ENCODE data around the gene UBE3A. TPM values are rescaled to one million over a fixed set of nuclear protein-coding genes. Genes with fewer than 3 reads are reported as not detected.

Gene UBE3A
- total RNA-seq, 2 experiments from 2014 or later: 85.7 to 92.3 TPM

- no peak for DNase-seq
- no peaks in the 10 kb centered on the region for H3K9me3 Mint-ChIP-seq
- H3K27me3 Mint-ChIP-seq (ENCODE audit: low read depth): no peaks in the 10 kb centered on the region
- H3K4me3 Mint-ChIP-seq: no peak overlapping the region
- intact Hi-C loops (cut with micrococcal nuclease): loop anchor here (5.0 kb wide), 3 partner anchors 33 to 1863 kb away; no protein-coding TSS in a partner anchor
- peaks cover 52% of the 10 kb centered on the region for H3K4me1 Mint-ChIP-seq (ENCODE audit: low read depth)
- CTCF ChIA-PET: interaction anchor here (0.6 to 1.9 kb wide), 2 partner anchors 10 to 274 kb away, joined by 3 to 4 read pairs; no protein-coding TSS in a partner anchor
- peaks cover 13% of the 10 kb centered on the region for H3K36me3 Mint-ChIP-seq (ENCODE audit: low read depth)
- H3K27ac Mint-ChIP-seq: no peak overlapping the region
Measured at GRCh38 chr15:25435474-25436243, 3.2 kb downstream of the UBE3A start.

DNA sequence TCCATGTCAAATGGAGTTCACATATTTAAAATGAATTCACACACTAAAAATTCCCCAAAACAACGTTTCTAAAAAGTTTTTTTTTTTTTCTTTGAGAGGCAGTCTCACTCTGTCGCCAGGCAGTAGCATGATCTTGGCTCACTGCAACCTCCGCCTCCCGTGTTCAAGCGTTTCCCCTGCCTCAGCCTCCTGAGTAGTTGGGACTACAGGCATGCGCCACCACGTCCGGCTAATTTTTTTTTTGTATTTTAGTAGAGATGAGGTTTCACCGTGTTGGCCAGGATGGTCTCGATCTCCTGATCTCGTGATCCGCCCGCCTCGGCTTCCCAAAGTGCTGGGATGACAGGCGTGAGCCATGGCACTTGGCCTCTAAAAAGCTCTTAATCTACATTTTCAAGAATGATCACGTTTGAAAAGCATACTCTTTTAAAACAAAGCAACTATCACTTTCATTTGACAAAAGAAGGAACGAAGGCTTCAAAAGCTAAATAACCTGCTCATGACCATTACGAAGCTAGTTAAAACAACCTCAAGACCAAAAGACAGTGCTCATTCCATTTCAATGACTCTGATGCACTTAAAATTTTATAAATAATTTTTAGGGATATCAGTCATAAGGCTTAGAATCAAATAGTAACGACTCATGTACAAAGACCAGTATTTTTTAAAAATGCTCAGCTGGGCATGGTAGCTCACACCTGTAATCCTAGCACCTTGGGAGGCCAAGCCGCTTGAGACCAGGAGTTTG is 5.5 kb downstream of the UBE3A start:
- CTCF ChIA-PET: no interaction called here
- peaks cover 61% of the 10 kb centered on the region for H3K4me1 Mint-ChIP-seq (ENCODE audit: low read depth)

DNA sequence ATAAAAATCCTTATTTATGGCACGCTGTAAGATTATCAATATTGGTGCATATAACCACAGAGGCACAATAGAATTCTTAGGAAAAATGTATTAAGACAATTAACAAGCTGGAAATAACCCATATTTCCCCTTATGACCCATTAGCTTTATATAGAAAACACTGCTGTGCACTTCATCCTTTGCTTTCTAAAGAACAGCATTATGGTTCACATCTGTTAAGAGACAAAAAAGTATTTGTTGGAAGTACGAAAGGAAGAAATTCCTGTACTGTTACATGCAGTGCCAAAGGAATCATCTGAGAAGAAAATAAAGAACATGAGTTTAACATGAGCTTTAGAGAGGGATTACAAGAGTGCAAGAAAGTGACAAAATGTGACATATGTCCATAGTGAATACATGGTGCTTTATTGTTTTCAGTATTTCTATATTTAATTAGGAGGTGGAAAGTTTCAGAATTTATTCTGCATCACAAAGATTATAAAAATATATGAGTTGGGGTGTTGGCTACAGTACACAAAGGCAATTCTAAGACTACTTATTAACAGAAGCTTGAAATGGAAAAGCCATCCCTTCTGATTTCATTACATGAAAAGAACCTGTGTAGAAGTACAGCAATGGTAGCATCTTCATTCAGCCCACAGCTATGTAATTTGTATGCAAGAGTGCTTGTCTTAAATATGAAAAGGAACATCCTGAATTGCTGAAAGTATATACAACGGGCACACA is 6.8 kb downstream of the UBE3A start:
- Mint-ChIP-seq H3K4me3 (no peak overlapping the region), H3K36me3 (ENCODE audit: low read depth) (peaks cover 22% of the 10 kb centered on the region), H3K9me3 (no peaks in the 10 kb centered on the region), H3K27me3 (ENCODE audit: low read depth) (no peaks in the 10 kb centered on the region), H3K27ac (no peak overlapping the region), H3K4me1 (ENCODE audit: low read depth) (peaks cover 67% of the 10 kb centered on the region)
- intact Hi-C loops (cut with micrococcal nuclease): no loop called here
- CTCF ChIA-PET: interaction anchor here (0.7 kb wide), 1 partner anchor 347 kb away, joined by 3 read pairs; no protein-coding TSS in a partner anchor
- no peak for DNase-seq

More for the DNA sequence above, 5.5 kb downstream of the UBE3A start:
- H3K36me3 Mint-ChIP-seq (ENCODE audit: low read depth): peaks cover 17% of the 10 kb centered on the region
- DNase-seq: no peak
- H3K27ac Mint-ChIP-seq: no peak overlapping the region
- intact Hi-C loops (cut with micrococcal nuclease): no loop called here
- no peaks in the 10 kb centered on the region for H3K27me3 Mint-ChIP-seq (ENCODE audit: low read depth)
- no peaks in the 10 kb centered on the region for H3K9me3 Mint-ChIP-seq
- no peak overlapping the region for H3K4me3 Mint-ChIP-seq

GRCh38 chr15:25427861-25428260 is 11.0 kb downstream of the UBE3A start:
- peaks cover 25% of the 10 kb centered on the region for H3K36me3 Mint-ChIP-seq (ENCODE audit: low read depth)
- H3K27ac Mint-ChIP-seq: no peak overlapping the region

DNA sequence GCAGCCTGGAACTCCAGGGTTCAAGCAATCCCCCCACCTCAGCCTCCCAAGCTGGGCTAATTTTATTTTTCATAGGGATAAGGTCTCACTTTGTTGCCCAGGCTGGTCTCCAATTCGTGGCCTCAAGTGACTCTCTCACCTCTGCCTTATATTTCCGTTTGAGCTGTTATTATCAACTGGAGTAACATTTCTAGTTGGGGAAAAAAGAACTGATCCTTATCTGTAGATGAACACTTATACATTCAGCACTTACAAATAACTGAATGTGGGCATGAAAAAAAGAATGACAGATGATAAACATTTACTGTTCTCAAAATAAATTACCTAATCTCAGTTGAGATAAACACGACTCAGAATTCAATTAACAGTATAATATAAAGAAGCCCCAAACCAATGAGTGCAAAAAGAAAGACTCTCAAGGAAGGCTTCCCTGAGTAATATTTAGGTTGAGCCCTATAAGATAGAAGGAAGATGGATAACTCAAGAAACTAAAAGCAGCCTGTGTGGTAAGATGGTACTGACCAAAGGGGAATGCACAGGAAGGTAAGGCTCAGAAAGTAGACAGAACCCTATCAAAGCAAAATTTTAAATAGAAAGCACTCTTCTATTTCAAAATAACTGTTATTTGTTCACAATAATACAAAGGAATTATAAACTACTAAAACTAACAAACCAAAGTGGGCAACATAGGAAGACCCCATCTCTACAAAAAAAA is 11.8 kb downstream of the UBE3A start:
- peaks cover 59% of the 10 kb centered on the region for H3K4me1 Mint-ChIP-seq (ENCODE audit: low read depth)
- no peak overlapping the region for H3K4me3 Mint-ChIP-seq
- CTCF ChIA-PET: interaction anchor here (0.6 kb wide), 1 partner anchor 711 kb away, joined by 3 read pairs; no protein-coding TSS in a partner anchor
- no peak for DNase-seq
- no peaks in the 10 kb centered on the region for H3K27me3 Mint-ChIP-seq (ENCODE audit: low read depth)
- intact Hi-C loops (cut with micrococcal nuclease): no loop called here
- peaks cover 6% of the 10 kb centered on the region for H3K9me3 Mint-ChIP-seq
- H3K36me3 Mint-ChIP-seq (ENCODE audit: low read depth): peaks cover 26% of the 10 kb centered on the region
- H3K27ac Mint-ChIP-seq: no peak overlapping the region

More at GRCh38 chr15:25427861-25428260, 11.0 kb downstream of the UBE3A start:
- no peak for DNase-seq
- no peaks in the 10 kb centered on the region for H3K27me3 Mint-ChIP-seq (ENCODE audit: low read depth)
- peaks cover 6% of the 10 kb centered on the region for H3K9me3 Mint-ChIP-seq
- peaks cover 67% of the 10 kb centered on the region for H3K4me1 Mint-ChIP-seq (ENCODE audit: low read depth)
- intact Hi-C loops (cut with micrococcal nuclease): no loop called here
- H3K4me3 Mint-ChIP-seq: no peak overlapping the region
- CTCF ChIA-PET: no interaction called here

GRCh38 chr15:25424073-25424472 is 14.8 kb downstream of the UBE3A start:
- Mint-ChIP-seq H3K9me3 (peaks cover 15% of the 10 kb centered on the region), H3K4me3 (no peak overlapping the region), H3K27me3 (ENCODE audit: low read depth) (no peaks in the 10 kb centered on the region), H3K4me1 (ENCODE audit: low read depth) (peaks cover 52% of the 10 kb centered on the region), H3K36me3 (ENCODE audit: low read depth) (peaks cover 45% of the 10 kb centered on the region), H3K27ac (no peak overlapping the region)
- intact Hi-C loops (cut with micrococcal nuclease): no loop called here
- no peak for DNase-seq
- CTCF ChIA-PET: no interaction called here

DNA sequence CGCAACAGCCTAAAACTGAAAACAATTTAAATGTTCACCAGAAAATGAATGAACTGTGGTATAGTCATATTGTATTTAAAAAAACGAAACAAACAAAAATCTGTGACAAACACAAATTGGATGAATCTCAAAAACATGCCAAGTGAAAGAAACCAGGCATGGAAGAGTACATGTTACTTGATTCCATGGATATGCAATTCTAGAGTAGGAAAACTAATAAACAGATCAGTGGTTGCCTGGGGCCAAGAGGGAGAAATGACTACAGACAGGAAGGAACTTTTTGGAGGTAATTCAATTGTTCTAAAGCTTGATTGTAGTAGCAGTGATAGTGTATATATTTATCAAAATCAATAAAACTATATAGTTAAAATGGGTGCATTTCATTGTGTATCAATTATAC is 16.8 kb downstream of the UBE3A start:
- no peak for DNase-seq
- H3K9me3 Mint-ChIP-seq: peaks cover 17% of the 10 kb centered on the region
- H3K27ac Mint-ChIP-seq: no peak overlapping the region
- H3K27me3 Mint-ChIP-seq (ENCODE audit: low read depth): no peaks in the 10 kb centered on the region
- peaks cover 49% of the 10 kb centered on the region for H3K4me1 Mint-ChIP-seq (ENCODE audit: low read depth)
- intact Hi-C loops (cut with micrococcal nuclease): no loop called here
- CTCF ChIA-PET: no interaction called here
- H3K36me3 Mint-ChIP-seq (ENCODE audit: low read depth): peaks cover 53% of the 10 kb centered on the region
- no peak overlapping the region for H3K4me3 Mint-ChIP-seq

GRCh38 chr15:25418202-25418601 is 20.6 kb downstream of the UBE3A start:
- Mint-ChIP-seq H3K27ac (no peak overlapping the region), H3K4me1 (ENCODE audit: low read depth) (peaks cover 57% of the 10 kb centered on the region), H3K27me3 (ENCODE audit: low read depth) (no peaks in the 10 kb centered on the region), H3K36me3 (ENCODE audit: low read depth) (peaks cover 57% of the 10 kb centered on the region), H3K9me3 (peaks cover 18% of the 10 kb centered on the region), H3K4me3 (no peak overlapping the region)
- intact Hi-C loops (cut with micrococcal nuclease): no loop called here
- no peak for DNase-seq
- CTCF ChIA-PET: interaction anchor here (0.7 kb wide), 1 partner anchor 292 kb away, joined by 3 read pairs; no protein-coding TSS in a partner anchor

- Mint-ChIP-seq H3K9me3 (peaks cover 18% of the 10 kb centered on the region), H3K27ac (no peak overlapping the region), H3K4me1 (ENCODE audit: low read depth) (peaks cover 57% of the 10 kb centered on the region), H3K27me3 (ENCODE audit: low read depth) (no peaks in the 10 kb centered on the region), H3K4me3 (no peak overlapping the region), H3K36me3 (ENCODE audit: low read depth) (peaks cover 58% of the 10 kb centered on the region)
- no peak for DNase-seq
- intact Hi-C loops (cut with micrococcal nuclease): loop anchor here (2.0 kb wide), 1 partner anchor 21 kb away; the partner anchor contains the start of gene UBE3A
- CTCF ChIA-PET: no interaction called here
Measured at GRCh38 chr15:25417604-25418003, 21.2 kb downstream of the UBE3A start.

DNA sequence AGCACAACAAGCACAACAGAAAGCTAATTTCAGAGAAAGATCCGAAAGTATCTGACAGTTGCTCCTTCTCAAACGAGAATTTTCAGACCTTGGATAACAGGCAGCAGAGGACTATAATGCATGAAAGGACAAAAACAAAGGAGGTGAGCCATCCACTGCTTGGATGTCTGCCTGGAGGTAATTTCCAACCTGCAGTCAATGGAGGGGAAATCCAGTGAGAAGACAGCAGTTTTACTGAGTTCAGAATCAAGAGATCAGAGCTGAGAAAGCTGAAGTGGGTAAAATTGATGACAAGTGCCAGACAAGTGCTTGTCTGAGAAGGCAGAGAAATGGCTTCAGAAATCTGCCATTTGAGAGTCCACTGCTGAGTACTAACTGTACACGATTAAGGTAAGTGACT is 22.1 kb downstream of the UBE3A start:
- Mint-ChIP-seq H3K36me3 (ENCODE audit: low read depth) (peaks cover 56% of the 10 kb centered on the region), H3K27ac (peak overlapping the region; percentile 68), H3K27me3 (ENCODE audit: low read depth) (no peaks in the 10 kb centered on the region), H3K4me3 (no peak overlapping the region), H3K9me3 (peaks cover 18% of the 10 kb centered on the region), H3K4me1 (ENCODE audit: low read depth) (peaks cover 57% of the 10 kb centered on the region)
- CTCF ChIA-PET: interaction anchor here (0.5 kb wide), 1 partner anchor 670 kb away, joined by 3 read pairs; no protein-coding TSS in a partner anchor
- intact Hi-C loops (cut with micrococcal nuclease): loop anchor here (2.0 kb wide), 1 partner anchor 22 kb away; the partner anchor contains the start of gene UBE3A
- DNase-seq: peak; percentile 30

DNA sequence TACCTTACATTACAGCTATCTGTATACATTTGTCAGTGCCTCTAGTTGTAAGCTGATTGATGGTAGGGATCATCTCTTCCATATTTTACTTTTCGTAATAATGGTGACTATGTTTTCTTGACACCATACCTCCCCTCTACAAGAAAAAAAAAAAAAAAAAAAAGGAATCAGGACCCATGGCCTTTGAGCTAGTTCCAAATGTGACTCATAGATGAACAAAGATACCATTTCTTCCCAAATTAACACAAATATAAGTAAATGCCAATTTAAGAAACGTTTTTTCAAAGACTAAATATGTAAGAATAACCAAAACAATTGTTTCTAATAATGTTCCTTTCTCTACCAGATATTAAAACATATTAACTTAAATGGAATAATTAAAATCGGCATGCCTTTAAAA is 23.1 kb downstream of the UBE3A start:
- Mint-ChIP-seq H3K4me1 (ENCODE audit: low read depth) (peaks cover 62% of the 10 kb centered on the region), H3K27me3 (ENCODE audit: low read depth) (no peaks in the 10 kb centered on the region), H3K36me3 (ENCODE audit: low read depth) (peaks cover 52% of the 10 kb centered on the region)

More for the DNA sequence above, 23.1 kb downstream of the UBE3A start:
- Mint-ChIP-seq H3K4me3 (no peak overlapping the region), H3K27ac (no peak overlapping the region), H3K9me3 (peaks cover 13% of the 10 kb centered on the region)
- intact Hi-C loops (cut with micrococcal nuclease): loop anchor here (2.0 kb wide), 1 partner anchor 23 kb away; the partner anchor contains the start of gene UBE3A
- CTCF ChIA-PET: no interaction called here
- no peak for DNase-seq

All from activated naive CD4-positive, alpha-beta T cell treated with anti-CD3 and anti-CD28 coated beads for 36 hours (primary cell).